ENCODE measurements around the gene AIPL1. TPM values are rescaled to one million over a fixed set of nuclear protein-coding genes. Genes with fewer than 3 reads are reported as not detected.

Gene AIPL1, protein sequence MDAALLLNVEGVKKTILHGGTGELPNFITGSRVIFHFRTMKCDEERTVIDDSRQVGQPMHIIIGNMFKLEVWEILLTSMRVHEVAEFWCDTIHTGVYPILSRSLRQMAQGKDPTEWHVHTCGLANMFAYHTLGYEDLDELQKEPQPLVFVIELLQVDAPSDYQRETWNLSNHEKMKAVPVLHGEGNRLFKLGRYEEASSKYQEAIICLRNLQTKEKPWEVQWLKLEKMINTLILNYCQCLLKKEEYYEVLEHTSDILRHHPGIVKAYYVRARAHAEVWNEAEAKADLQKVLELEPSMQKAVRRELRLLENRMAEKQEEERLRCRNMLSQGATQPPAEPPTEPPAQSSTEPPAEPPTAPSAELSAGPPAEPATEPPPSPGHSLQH
- 0.32 to 0.71 TPM (median 0.46 TPM) in 3 replicates for total RNA-seq (2021)
- percentile 9 among the genes with signal in this experiment for Bru-seq, nascent RNA
- long read RNA-seq, experiment 1, partial matches to known transcripts = 0 of 2 reads
- long read RNA-seq, experiment 1, other reads (novel, unspliced or antisense) = 1 of 2 reads
- long read RNA-seq, experiment 2 = 0 reads
- long read RNA-seq, experiment 3, partial matches to known transcripts = 0 of 1 reads
- long read RNA-seq, experiment 3, other reads (novel, unspliced or antisense) = 0 of 1 reads

DNA sequence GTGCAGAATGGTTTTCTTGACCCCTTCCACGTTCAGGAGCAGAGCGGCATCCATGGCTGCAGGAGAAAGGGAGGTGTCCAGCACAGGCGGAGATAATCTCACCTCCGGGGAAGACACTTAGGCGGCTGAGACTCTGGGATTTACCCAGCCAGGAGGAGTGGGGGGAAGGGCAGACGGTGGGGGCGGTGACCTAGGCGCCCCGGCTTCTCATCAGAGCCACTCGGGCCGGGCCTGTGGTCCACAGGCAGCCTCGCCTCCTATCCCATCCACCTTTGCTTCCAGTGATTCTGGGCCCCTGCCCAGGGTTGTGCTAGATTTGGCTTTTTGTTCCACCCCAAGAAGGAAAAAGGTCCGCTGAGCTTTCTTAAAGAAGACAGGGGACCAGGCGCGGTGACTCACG is at the start of gene AIPL1:
AIPL1 (minus strand) TSS at position 71 of the 400 bp plus-strand sequence; CDS start at position 54, 17 bp downstream.
- peaks cover 22% of the 10 kb centered on the region for H3K9me3 Mint-ChIP-seq
- ChIA-PET CTCF (interaction anchor here (0.9 to 2.4 kb wide), 15 partner anchors 10 to 894 kb away, joined by 3 to 15 read pairs (median 6); partner anchors contain the start of gene PIMREG), POLR2A (no interaction called here)
- H3K36me3 Mint-ChIP-seq = peaks cover 11% of the 10 kb centered on the region
- peaks cover 35% of the 10 kb centered on the region for H3K4me1 Mint-ChIP-seq
- H3K27me3 Mint-ChIP-seq (ENCODE audit: low read depth) = 0 out of 2 replicates have a peak, but pooled peaks cover 2% of the 10 kb centered on the region
- H3K4me3 Mint-ChIP-seq = no peak within 1 kb of the TSS; the same call in 1 of the 2 replicates
- TF ChIP-seq SP1 (CRISPR knock-in tag; conservative IDR thresholded peaks at IDR 0.05) = no peak
- no peak for TF ChIP-seq MYBL2 (CRISPR knock-in tag; IDR thresholded peaks at IDR 0.05)
- no peak for TF ChIP-seq ZNF671 (CRISPR knock-in tag; IDR thresholded peaks at IDR 0.05)
- no peak for TF ChIP-seq SMAD4 (CRISPR knock-in tag; IDR thresholded peaks at IDR 0.05)
- TF ChIP-seq, protein P1, sequence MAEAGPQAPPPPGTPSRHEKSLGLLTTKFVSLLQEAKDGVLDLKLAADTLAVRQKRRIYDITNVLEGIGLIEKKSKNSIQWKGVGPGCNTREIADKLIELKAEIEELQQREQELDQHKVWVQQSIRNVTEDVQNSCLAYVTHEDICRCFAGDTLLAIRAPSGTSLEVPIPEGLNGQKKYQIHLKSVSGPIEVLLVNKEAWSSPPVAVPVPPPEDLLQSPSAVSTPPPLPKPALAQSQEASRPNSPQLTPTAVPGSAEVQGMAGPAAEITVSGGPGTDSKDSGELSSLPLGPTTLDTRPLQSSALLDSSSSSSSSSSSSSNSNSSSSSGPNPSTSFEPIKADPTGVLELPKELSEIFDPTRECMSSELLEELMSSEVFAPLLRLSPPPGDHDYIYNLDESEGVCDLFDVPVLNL (CRISPR knock-in tag; IDR thresholded peaks at IDR 0.05; ENCODE audit: borderline replicate concordance, low read depth) = no peak
- TF ChIP-seq, protein P2, sequence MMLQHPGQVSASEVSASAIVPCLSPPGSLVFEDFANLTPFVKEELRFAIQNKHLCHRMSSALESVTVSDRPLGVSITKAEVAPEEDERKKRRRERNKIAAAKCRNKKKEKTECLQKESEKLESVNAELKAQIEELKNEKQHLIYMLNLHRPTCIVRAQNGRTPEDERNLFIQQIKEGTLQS (CRISPR knock-in tag; conservative IDR thresholded peaks at IDR 0.05) = no peak
- TF ChIP-seq, protein P3, sequence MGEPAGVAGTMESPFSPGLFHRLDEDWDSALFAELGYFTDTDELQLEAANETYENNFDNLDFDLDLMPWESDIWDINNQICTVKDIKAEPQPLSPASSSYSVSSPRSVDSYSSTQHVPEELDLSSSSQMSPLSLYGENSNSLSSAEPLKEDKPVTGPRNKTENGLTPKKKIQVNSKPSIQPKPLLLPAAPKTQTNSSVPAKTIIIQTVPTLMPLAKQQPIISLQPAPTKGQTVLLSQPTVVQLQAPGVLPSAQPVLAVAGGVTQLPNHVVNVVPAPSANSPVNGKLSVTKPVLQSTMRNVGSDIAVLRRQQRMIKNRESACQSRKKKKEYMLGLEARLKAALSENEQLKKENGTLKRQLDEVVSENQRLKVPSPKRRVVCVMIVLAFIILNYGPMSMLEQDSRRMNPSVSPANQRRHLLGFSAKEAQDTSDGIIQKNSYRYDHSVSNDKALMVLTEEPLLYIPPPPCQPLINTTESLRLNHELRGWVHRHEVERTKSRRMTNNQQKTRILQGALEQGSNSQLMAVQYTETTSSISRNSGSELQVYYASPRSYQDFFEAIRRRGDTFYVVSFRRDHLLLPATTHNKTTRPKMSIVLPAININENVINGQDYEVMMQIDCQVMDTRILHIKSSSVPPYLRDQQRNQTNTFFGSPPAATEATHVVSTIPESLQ (CRISPR knock-in tag; IDR thresholded peaks at IDR 0.05) = no peak
- TF ChIP-seq, protein P4, sequence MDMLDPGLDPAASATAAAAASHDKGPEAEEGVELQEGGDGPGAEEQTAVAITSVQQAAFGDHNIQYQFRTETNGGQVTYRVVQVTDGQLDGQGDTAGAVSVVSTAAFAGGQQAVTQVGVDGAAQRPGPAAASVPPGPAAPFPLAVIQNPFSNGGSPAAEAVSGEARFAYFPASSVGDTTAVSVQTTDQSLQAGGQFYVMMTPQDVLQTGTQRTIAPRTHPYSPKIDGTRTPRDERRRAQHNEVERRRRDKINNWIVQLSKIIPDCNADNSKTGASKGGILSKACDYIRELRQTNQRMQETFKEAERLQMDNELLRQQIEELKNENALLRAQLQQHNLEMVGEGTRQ (CRISPR knock-in tag; IDR thresholded peaks at IDR 0.05) = no peak
- TF ChIP-seq, protein P5, sequence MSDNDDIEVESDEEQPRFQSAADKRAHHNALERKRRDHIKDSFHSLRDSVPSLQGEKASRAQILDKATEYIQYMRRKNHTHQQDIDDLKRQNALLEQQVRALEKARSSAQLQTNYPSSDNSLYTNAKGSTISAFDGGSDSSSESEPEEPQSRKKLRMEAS (CRISPR knock-in tag; IDR thresholded peaks at IDR 0.05) = no peak
- TF ChIP-seq MXD4 (CRISPR knock-in tag; IDR thresholded peaks at IDR 0.05; ENCODE audit: borderline replicate concordance) = no peak
- TF ChIP-seq, protein P6, sequence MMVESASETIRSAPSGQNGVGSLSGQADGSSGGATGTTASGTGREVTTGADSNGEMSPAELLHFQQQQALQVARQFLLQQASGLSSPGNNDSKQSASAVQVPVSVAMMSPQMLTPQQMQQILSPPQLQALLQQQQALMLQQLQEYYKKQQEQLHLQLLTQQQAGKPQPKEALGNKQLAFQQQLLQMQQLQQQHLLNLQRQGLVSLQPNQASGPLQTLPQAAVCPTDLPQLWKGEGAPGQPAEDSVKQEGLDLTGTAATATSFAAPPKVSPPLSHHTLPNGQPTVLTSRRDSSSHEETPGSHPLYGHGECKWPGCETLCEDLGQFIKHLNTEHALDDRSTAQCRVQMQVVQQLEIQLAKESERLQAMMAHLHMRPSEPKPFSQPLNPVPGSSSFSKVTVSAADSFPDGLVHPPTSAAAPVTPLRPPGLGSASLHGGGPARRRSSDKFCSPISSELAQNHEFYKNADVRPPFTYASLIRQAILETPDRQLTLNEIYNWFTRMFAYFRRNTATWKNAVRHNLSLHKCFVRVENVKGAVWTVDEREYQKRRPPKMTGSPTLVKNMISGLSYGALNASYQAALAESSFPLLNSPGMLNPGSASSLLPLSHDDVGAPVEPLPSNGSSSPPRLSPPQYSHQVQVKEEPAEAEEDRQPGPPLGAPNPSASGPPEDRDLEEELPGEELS (CRISPR knock-in tag; IDR thresholded peaks at IDR 0.05) = no peak
- TF ChIP-seq, protein P7, sequence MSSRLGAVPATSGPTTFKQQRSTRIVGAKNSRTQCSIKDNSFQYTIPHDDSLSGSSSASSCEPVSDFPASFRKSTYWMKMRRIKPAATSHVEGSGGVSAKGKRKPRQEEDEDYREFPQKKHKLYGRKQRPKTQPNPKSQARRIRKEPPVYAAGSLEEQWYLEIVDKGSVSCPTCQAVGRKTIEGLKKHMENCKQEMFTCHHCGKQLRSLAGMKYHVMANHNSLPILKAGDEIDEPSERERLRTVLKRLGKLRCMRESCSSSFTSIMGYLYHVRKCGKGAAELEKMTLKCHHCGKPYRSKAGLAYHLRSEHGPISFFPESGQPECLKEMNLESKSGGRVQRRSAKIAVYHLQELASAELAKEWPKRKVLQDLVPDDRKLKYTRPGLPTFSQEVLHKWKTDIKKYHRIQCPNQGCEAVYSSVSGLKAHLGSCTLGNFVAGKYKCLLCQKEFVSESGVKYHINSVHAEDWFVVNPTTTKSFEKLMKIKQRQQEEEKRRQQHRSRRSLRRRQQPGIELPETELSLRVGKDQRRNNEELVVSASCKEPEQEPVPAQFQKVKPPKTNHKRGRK (CRISPR knock-in tag; IDR thresholded peaks at IDR 0.05; ENCODE audit: borderline replicate concordance) = no peak
- H3K27ac Mint-ChIP-seq = no peak within 1 kb of the TSS
- DNase-seq (ENCODE audit: low spot score) (no peak), ATAC-seq (no peak)

DNA sequence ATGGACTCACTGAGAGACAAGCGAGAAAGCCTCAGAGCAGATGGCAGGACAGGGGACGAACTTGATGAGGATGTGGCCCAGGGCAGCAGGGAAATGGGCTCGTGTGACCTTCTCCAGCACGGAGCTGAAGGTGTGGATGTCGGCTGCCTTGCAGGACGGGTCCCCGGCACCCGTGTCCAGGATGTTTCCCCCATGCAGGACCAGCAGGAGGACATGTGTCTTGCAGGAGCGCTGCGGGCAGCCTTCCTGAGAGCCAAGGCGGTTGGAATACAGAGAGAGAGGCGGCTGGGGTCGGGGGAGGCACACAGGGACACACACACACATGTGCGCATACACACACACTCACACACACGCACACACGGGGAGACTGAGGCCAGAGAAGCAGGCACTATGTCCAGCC is 48.6 kb upstream of the AIPL1 start:
- ChIA-PET POLR2A (no interaction called here), CTCF (interaction anchor here (1.4 to 2.4 kb wide), 2 partner anchors 11 to 12 kb away, joined by 7 to 10 read pairs; no protein-coding TSS in a partner anchor)
- Mint-ChIP-seq H3K4me1 (peaks cover 42% of the 10 kb centered on the region), H3K4me3 (no peak overlapping the region), H3K27me3 (ENCODE audit: low read depth) (no peaks in the 10 kb centered on the region), H3K36me3 (no peaks in the 10 kb centered on the region), H3K9me3 (no peaks in the 10 kb centered on the region), H3K27ac (no peak overlapping the region; the same call in 1 of the 2 replicates)
- no peak for DNase-seq (ENCODE audit: low spot score)
- no peak for ATAC-seq
- TF ChIP-seq, protein P8, sequence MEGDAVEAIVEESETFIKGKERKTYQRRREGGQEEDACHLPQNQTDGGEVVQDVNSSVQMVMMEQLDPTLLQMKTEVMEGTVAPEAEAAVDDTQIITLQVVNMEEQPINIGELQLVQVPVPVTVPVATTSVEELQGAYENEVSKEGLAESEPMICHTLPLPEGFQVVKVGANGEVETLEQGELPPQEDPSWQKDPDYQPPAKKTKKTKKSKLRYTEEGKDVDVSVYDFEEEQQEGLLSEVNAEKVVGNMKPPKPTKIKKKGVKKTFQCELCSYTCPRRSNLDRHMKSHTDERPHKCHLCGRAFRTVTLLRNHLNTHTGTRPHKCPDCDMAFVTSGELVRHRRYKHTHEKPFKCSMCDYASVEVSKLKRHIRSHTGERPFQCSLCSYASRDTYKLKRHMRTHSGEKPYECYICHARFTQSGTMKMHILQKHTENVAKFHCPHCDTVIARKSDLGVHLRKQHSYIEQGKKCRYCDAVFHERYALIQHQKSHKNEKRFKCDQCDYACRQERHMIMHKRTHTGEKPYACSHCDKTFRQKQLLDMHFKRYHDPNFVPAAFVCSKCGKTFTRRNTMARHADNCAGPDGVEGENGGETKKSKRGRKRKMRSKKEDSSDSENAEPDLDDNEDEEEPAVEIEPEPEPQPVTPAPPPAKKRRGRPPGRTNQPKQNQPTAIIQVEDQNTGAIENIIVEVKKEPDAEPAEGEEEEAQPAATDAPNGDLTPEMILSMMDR (IDR thresholded peaks at IDR 0.05) = no peak
- TF ChIP-seq, protein P9, sequence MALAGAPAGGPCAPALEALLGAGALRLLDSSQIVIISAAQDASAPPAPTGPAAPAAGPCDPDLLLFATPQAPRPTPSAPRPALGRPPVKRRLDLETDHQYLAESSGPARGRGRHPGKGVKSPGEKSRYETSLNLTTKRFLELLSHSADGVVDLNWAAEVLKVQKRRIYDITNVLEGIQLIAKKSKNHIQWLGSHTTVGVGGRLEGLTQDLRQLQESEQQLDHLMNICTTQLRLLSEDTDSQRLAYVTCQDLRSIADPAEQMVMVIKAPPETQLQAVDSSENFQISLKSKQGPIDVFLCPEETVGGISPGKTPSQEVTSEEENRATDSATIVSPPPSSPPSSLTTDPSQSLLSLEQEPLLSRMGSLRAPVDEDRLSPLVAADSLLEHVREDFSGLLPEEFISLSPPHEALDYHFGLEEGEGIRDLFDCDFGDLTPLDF (CRISPR knock-in tag; IDR thresholded peaks at IDR 0.05) = no peak
- TF ChIP-seq, protein P5 (CRISPR knock-in tag; IDR thresholded peaks at IDR 0.05) = no peak
- no peak for TF ChIP-seq MXD4 (CRISPR knock-in tag; IDR thresholded peaks at IDR 0.05; ENCODE audit: borderline replicate concordance)

All from WTC11 (cell line).